HEK293 (cell line): Measurements from ENCODE around the gene DNAJC7.

Experiments
- CTCF ChIP-seq: fragments of 450-650 bp; formaldehyde crosslinking; IDR thresholded peaks from 2 replicates; pipeline ENCODE4 v1.5.1; 2016; ENCODE audit warnings: missing biosample characterization, missing genetic modification characterization
- GLIS1 ChIP-seq: fragments of 450-650 bp; formaldehyde crosslinking; IDR thresholded peaks from 2 replicates; pipeline ENCODE4 v1.5.1; 2016; ENCODE audit warnings: missing biosample characterization, missing genetic modification characterization
- HIC1 ChIP-seq: fragments of 450-650 bp; formaldehyde crosslinking; IDR thresholded peaks from 2 replicates; pipeline ENCODE4 v1.5.1; 2016; ENCODE audit warnings: missing biosample characterization, missing genetic modification characterization
- KLF10 ChIP-seq: fragments of 450-650 bp; IDR thresholded peaks from 2 replicates; pipeline ENCODE4 v1.5.1; 2018; ENCODE audit warnings: missing biosample characterization, mild to moderate bottlenecking, missing genetic modification characterization
- OVOL3 ChIP-seq: fragments of 450-650 bp; formaldehyde crosslinking; IDR thresholded peaks from 2 replicates; pipeline ENCODE4 v1.5.1; 2016; ENCODE audit warnings: missing biosample characterization, missing genetic modification characterization
- REPIN1 ChIP-seq: fragments of 450-650 bp; formaldehyde crosslinking; IDR thresholded peaks from 2 replicates; pipeline ENCODE4 v1.5.1; 2017; ENCODE audit warnings: missing biosample characterization, missing genetic modification characterization, low read depth
- REST ChIP-seq: fragments of 450-650 bp; formaldehyde crosslinking; IDR thresholded peaks from 2 replicates; pipeline ENCODE4 v1.5.1; 2016; ENCODE audit warnings: missing biosample characterization, missing genetic modification characterization
- SP3 ChIP-seq: fragments of 450-650 bp; formaldehyde crosslinking; IDR thresholded peaks from 2 replicates; pipeline ENCODE4 v1.5.1; 2016; ENCODE audit warnings: missing biosample characterization, missing genetic modification characterization
- ZBTB10 ChIP-seq: fragments of 450-650 bp; formaldehyde crosslinking; IDR thresholded peaks from 2 replicates; pipeline ENCODE4 v1.5.1; 2016; ENCODE audit warnings: missing biosample characterization, missing genetic modification characterization
- ZFHX2 ChIP-seq: fragments of 450-650 bp; formaldehyde crosslinking; conservative IDR thresholded peaks from 2 replicates; pipeline ENCODE4 v1.5.1; 2016; ENCODE audit warnings: missing biosample characterization, missing genetic modification characterization
- ZFP41 ChIP-seq: fragments of 450-650 bp; formaldehyde crosslinking; IDR thresholded peaks from 2 replicates; pipeline ENCODE4 v1.5.1; 2016; ENCODE audit warnings: missing biosample characterization, missing genetic modification characterization, borderline replicate concordance
- ZNF132 ChIP-seq: fragments of 450-650 bp; formaldehyde crosslinking; IDR thresholded peaks from 2 replicates; pipeline ENCODE4 v1.5.1; 2017; ENCODE audit warnings: missing biosample characterization, missing genetic modification characterization, borderline replicate concordance
- ZNF155 ChIP-seq: fragments of 450-650 bp; formaldehyde crosslinking; IDR thresholded peaks from 2 replicates; pipeline ENCODE4 v1.5.1; 2016; ENCODE audit warnings: missing biosample characterization, missing genetic modification characterization
- ZNF169 ChIP-seq: fragments of 450-650 bp; formaldehyde crosslinking; IDR thresholded peaks from 2 replicates; pipeline ENCODE4 v1.5.1; 2016; ENCODE audit warnings: missing biosample characterization, missing genetic modification characterization
- ZNF175 ChIP-seq: fragments of 450-650 bp; formaldehyde crosslinking; IDR thresholded peaks from 2 replicates; pipeline ENCODE4 v1.5.1; 2016; ENCODE audit warnings: missing biosample characterization, missing genetic modification characterization
- ZNF211 ChIP-seq: fragments of 450-650 bp; formaldehyde crosslinking; IDR thresholded peaks from 2 replicates; pipeline ENCODE4 v1.5.1; 2016; ENCODE audit warnings: low read depth, missing biosample characterization, missing genetic modification characterization
- ZNF223 ChIP-seq: fragments of 450-650 bp; formaldehyde crosslinking; IDR thresholded peaks from 2 replicates; pipeline ENCODE4 v1.5.1; 2016; ENCODE audit warnings: missing biosample characterization, missing genetic modification characterization
- ZNF266 ChIP-seq: fragments of 450-650 bp; formaldehyde crosslinking; IDR thresholded peaks from 2 replicates; pipeline ENCODE4 v1.5.1; 2016; ENCODE audit warnings: missing biosample characterization, missing genetic modification characterization, low read depth
- ZNF544 ChIP-seq: fragments of 450-650 bp; formaldehyde crosslinking; IDR thresholded peaks from 2 replicates; pipeline ENCODE4 v1.5.0; 2017; ENCODE audit warnings: missing biosample characterization, missing genetic modification characterization
- ZNF621 ChIP-seq: fragments of 450-650 bp; formaldehyde crosslinking; IDR thresholded peaks from 2 replicates; pipeline ENCODE4 v1.5.1; 2017; ENCODE audit warnings: missing biosample characterization, missing genetic modification characterization
- ZNF629 ChIP-seq: fragments of 450-650 bp; formaldehyde crosslinking; IDR thresholded peaks from 2 replicates; pipeline ENCODE4 v1.5.1; 2017; ENCODE audit warnings: missing biosample characterization, missing genetic modification characterization
- ZNF830 ChIP-seq: fragments of 450-650 bp; IDR thresholded peaks from 2 replicates; pipeline ENCODE4 v1.5.0; 2018; ENCODE audit warnings: missing biosample characterization, missing genetic modification characterization, low read depth, mild to moderate bottlenecking, moderate library complexity
- ZSCAN30 ChIP-seq: fragments of 450-650 bp; IDR thresholded peaks from 2 replicates; pipeline ENCODE4 v1.5.1; 2018; ENCODE audit warnings: missing biosample characterization, mild to moderate bottlenecking, missing genetic modification characterization, moderate library complexity
- ZSCAN5A ChIP-seq: fragments of 450-650 bp; formaldehyde crosslinking; IDR thresholded peaks from 2 replicates; pipeline ENCODE4 v1.5.1; 2016; ENCODE audit warnings: missing biosample characterization, missing genetic modification characterization
- TF ChIP-seq, protein P1 (sequence below): fragments of 450-650 bp; formaldehyde crosslinking; IDR thresholded peaks from 2 replicates; pipeline ENCODE4 v1.5.1; 2017; ENCODE audit warnings: missing biosample characterization, mild to moderate bottlenecking, missing genetic modification characterization, moderate library complexity
- TF ChIP-seq, protein P2 (sequence below): fragments of 450-650 bp; formaldehyde crosslinking; IDR thresholded peaks from 2 replicates; pipeline ENCODE4 v1.5.1; 2016; ENCODE audit warnings: missing biosample characterization, missing genetic modification characterization

DNAJC7 gene

DNA sequence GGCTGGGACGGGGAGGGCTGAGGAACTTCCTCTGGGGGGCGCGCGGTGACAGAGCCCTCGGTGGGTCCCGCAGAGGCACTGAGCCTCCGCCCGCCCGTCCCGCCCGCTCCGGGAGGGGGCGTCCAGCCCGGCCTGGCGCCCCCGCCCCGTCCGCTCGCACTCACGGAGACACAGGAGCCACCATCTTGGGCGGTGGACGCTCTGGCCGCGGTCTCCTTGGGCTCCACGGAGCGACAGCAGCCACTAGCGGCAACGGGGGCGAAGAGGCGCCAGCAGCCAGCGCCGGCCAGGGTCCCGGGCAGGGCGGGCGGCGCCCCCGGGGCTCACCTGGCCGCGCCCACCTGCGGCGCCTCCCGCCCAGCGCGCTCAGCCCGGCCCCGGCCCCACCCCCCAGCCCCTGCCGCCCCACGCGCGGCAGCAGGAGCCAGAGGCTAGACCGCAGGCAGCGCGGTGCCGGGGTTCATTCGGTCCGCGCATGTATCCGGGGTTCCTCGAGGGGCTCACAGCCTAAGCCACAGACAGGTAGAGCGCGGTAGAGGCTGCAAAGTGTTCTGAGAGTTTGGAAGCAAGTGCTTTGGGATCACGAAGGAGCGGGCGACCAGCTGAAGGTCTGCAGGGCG is 33.3 kb upstream of the DNAJC7 start, which contains the start of gene C17orf113 (continued):
- TF ChIP-seq CTCF (tag by site-specific recombination): peak; percentile 94
- no peak for TF ChIP-seq HIC1 (tag by site-specific recombination)
- TF ChIP-seq ZNF211: no peak
- TF ChIP-seq ZFHX2 (tag by site-specific recombination): no peak
- no peak for TF ChIP-seq ZNF132 (tag by site-specific recombination)
- TF ChIP-seq SP3 (tag by site-specific recombination): peak; percentile 46
- no peak for TF ChIP-seq REPIN1
- no peak for TF ChIP-seq ZNF621 (tag by site-specific recombination)
- TF ChIP-seq, protein P1, sequence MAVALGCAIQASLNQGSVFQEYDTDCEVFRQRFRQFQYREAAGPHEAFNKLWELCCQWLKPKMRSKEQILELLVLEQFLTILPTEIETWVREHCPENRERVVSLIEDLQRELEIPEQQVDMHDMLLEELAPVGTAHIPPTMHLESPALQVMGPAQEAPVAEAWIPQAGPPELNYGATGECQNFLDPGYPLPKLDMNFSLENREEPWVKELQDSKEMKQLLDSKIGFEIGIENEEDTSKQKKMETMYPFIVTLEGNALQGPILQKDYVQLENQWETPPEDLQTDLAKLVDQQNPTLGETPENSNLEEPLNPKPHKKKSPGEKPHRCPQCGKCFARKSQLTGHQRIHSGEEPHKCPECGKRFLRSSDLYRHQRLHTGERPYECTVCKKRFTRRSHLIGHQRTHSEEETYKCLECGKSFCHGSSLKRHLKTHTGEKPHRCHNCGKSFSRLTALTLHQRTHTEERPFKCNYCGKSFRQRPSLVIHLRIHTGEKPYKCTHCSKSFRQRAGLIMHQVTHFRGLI (tag by site-specific recombination): no peak
- no peak for TF ChIP-seq ZNF544 (tag by site-specific recombination)
- no peak for TF ChIP-seq ZNF629
- TF ChIP-seq ZNF266: no peak
- TF ChIP-seq KLF10 (tag by site-specific recombination): no peak
- TF ChIP-seq ZSCAN30 (tag by site-specific recombination): peak; percentile 82; the same call in 1 of the 2 replicates
- no peak for TF ChIP-seq ZNF169 (tag by site-specific recombination)
- TF ChIP-seq ZNF175 (tag by site-specific recombination): no peak
- TF ChIP-seq ZBTB10: no peak
- TF ChIP-seq, protein P2, sequence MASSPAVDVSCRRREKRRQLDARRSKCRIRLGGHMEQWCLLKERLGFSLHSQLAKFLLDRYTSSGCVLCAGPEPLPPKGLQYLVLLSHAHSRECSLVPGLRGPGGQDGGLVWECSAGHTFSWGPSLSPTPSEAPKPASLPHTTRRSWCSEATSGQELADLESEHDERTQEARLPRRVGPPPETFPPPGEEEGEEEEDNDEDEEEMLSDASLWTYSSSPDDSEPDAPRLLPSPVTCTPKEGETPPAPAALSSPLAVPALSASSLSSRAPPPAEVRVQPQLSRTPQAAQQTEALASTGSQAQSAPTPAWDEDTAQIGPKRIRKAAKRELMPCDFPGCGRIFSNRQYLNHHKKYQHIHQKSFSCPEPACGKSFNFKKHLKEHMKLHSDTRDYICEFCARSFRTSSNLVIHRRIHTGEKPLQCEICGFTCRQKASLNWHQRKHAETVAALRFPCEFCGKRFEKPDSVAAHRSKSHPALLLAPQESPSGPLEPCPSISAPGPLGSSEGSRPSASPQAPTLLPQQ (tag by site-specific recombination): peak; percentile 96
- TF ChIP-seq OVOL3 (tag by site-specific recombination): no peak
- no peak for TF ChIP-seq ZNF223 (tag by site-specific recombination)
- TF ChIP-seq REST: no peak
- no peak for TF ChIP-seq ZFP41 (tag by site-specific recombination)
- no peak for TF ChIP-seq ZSCAN5A (tag by site-specific recombination)
- no peak for TF ChIP-seq ZNF155
- TF ChIP-seq GLIS1 (tag by site-specific recombination): no peak
- TF ChIP-seq ZNF830 (tag by site-specific recombination): no peak
